Inflammatory macrophage treated with lipopolysaccharide for 4 hours (primary cell): ENCODE measurements around the gene PPM1L.
"Not testable (repeated sequence)": the region's sequence is repeated elsewhere in the genome, so short reads cannot be mapped to it uniquely, and the experiment has no call there.

Experiments
- DNase-seq: peaks from one replicate; pipeline ENCODE4 v3.0.0-alpha.2; 2020

PPM1L gene

DNA sequence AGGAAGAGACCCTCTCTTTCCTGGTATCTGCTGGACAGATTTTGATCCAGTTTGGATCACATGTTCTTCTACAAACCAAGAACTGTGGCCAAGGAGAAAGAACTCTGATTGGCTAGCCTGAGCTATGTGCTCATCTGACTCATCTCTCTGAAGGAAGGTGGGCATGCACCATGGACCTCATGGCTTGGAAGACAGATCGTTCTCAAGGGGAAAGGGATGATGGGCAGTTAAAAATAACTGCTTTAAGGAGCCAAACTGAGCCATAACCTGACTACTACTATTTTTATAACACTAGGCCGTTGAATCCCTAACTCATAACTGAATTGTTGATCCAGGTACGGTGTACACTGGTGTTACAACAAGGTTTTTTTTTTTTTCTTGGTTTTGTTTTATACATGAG is 236.7 kb downstream of the PPM1L start:
- DNase-seq, result no peak

DNA sequence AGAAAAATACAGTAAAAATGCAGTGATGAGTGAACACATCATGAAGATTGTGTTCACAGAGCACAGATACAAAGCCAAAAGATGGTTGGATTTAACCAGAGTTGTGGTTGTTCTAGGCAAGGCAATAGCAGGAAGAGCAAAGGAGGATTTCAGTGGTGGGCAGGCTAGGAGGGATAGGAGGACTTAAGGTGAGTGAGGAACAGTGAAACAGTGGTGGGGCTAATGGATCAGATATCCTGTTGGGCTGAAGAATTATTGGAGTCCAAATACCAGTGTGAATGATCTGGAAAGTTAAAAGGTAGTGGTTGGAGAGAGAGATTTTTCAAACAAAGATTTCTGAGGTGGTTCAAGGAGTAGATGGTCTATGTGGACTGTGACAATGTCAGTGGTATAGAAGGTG is 240.8 kb downstream of the PPM1L start:
- DNase-seq, result no peak

DNA sequence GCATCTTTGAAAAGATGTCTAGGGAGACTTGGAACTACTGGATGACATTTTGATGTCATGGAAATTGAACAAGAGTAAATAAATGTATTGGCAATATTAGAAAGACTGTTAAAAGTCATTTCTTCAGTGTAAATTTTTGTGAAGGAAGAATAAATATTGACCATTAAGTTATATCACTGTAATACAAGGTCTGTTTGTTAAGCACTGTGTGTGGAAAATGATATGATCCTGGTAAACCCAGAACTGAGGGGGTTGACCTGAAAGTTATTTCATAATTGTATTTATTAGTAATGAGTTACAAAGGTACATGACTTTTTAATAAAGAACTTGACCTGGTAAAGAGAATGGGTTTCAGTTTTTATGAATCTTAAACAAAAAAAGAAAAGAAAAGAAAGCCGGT is 242.6 kb downstream of the PPM1L start:
- DNase-seq, result no peak

- DNase-seq, result no peak
These were observed 243.2 kb downstream of the PPM1L start for GRCh38 chr3:160999274-160999673.

GRCh38 chr3:161008086-161008485 is 252.1 kb downstream of the PPM1L start:
- DNase-seq, result no peak

DNA sequence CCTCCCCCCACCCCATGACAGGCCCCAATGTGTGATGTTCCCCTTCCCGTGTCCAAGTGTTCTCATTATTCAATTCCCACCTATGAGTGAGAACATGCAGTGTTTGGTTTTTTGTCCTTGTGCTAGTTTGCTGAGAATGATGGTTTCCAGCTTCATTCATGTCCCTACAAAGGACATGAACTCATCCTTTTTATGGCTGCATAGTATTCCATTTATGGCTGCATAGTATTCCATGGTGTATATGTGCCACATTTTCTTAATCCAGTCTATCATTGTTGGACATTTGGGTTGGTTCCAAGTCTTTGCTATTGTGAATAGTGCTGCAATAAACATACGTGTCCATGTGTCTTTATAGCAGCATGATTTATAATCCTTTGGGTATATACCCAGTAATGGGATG is 254.1 kb downstream of the PPM1L start:
- DNase-seq, result not testable (repeated sequence)

DNA sequence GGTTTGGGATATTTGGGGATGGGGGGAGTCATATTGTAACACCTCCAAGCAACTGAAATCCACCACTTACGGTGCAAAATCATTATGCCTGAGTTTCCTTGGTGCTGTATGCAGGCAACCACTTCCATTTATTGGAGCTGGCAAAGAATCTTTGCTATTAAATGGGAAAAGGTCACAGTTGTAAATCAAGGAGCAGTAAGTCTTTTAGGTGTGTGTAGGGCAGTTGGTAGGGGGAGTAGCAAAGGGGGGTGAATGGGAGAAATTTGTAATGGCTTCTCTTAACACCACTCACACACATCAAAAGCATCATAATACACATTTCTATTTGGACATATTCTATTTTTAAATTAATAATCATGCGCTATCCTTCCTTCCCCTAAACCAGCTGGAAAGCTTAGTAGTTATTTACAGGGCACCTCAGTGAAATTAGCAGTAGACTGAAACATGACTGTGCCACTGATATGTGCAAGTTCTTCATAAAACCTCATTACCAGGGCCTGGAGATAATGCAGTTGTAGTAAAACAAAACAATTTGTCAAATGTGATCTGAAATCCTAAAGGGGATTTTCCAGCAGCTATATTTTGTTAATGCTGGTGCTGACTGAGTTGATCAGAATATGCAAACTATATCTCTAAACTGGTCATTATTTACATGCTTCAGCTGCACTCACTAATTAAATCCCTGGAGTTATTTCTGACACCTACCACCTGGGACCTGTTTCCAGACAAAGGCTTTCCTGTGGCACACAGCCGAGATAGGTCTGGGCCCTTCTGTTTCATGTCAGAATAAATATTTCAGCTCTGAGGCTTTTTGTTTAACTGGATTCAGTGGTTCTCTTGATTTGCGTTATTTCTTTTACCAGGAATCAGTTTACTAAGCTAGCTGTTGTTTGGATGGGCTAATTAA is 259.1 kb downstream of the PPM1L start:
- no peak for DNase-seq

DNA sequence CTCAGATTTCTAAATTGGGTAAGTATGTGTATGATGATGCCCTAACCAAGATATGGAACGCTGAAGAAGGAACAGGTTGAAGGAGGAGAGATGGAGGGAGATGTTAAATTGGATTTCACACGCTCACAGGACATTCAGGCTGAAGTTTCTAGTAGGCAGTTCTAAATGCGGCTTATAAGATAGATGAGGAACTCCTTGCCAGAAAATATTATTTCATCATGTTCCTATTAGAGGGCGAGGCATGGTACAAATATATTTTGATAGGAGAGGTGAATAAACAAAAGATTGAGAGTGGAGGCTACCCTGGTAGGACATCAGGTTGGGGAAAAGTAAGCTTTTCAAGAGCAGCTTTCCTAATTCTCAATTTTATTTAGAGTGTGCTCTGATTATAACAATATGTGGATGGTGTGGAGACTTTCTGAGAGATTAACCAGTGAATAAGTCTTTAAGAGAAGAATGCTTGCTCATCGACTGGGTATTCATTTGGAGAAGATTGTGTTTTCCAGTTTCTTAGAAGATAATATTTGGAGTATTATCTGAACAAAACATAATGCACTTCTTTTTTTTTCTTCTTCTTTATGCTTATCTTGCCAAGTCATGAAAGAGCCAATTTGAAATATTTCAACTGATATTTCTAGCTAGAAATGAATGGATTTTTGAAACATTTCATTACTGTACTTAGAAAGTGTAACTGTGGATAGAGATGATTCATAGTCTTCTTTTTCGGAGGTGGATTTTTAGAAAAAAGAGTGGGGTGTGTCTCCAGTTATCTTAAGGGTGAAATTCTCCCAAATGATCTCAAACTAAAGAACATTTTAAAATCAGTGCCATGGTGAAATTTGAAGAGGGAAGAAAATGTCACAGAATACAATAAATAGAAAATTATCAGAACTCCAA is 260.6 kb downstream of the PPM1L start:
- DNase-seq, result no peak

DNA sequence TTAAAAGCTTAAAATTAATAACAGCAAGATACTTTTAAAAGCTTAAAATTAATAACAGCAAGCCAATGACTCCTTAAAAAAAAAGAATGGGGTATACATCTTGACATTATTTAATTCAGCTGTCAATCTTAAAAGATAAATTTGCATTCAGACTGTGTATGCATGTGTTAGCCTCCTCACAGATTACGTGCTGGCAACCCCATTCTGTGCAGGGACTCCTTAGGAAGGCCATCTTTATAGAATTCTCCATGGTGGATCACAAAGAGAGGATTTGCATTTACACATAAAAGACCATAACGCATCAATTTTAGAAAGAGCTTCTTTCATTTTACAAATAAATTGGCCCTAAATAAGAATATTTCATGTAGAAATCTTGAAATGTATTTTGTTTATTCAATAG is 261.9 kb downstream of the PPM1L start:
- no peak for DNase-seq

- DNase-seq, result peak; percentile 81
These were observed 264.2 kb downstream of the PPM1L start for GRCh38 chr3:161020256-161020655.

DNA sequence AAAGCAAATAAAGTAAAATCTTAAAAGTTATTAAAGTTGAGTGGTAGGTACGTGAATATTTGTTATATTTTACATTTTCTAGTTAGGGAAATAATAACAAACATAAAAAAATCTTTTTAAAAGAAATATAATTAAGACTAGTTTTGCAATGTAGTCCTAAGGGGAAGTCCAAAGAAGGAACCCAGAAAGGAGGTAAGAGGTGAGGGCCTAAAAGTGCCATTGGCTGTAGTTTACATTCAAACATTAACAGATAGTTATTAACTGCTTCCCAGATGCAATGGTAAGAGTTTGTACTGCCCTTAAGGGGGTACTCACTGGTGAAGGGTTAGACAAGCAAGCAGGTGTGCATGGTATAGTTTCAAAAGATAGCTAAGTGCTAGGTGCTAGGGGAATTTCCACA is 269.9 kb downstream of the PPM1L start:
- no peak for DNase-seq

- DNase-seq, result no peak
These were observed 270.8 kb downstream of the PPM1L start for GRCh38 chr3:161026612-161027510.

GRCh38 chr3:161028555-161029153 is 272.6 kb downstream of the PPM1L start:
- DNase-seq, result no peak

DNA sequence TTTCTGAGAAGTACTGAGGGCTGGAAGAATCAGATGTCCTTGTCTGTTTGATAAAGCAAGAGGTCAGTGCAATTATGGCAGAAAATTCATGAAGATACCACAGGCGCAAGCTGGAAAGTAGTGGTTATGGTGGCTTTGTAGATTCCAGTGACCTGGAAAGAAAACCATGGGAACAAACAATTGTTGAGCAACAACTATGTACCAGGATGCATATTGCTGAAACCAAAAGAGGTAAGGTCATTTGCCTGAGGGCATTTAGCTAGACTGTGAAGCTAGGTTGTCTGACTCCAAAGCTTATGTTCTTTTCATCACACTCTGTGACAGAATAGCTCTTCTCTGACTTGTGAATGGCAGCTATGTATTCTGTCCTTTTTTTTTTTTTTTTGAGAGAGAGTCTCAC is 275.1 kb downstream of the PPM1L start:
- no peak for DNase-seq

- DNase-seq, result peak; percentile 85
These were observed 279.0 kb downstream of the PPM1L start for GRCh38 chr3:161034913-161035550.

GRCh38 chr3:161035711-161036110 is 279.7 kb downstream of the PPM1L start:
- peak; percentile 97 for DNase-seq

GRCh38 chr3:161038725-161039124 is 282.7 kb downstream of the PPM1L start:
- DNase-seq, result no peak

DNA sequence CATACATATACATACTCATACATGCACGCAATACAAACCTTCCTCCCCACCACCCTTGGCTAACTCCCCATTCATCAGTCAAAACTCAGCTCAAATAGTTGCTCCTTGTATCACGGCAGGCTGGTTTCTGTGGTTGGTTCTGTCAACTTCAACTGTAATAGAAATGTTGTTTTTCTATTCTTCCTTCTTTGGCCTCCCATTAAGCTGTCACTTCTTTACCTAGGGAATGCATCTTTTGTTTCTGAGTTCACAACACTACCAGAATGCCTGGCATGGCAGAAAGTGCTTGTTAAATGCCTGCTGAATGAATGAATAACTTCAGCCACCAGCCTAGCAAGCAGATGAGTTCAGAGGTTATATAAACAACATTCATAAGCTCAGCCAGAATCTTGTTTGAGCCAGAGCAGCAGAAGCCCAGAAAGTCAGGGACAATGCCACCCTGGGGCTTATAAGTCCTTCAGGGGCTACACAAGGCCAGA is 286.0 kb downstream of the PPM1L start:
- DNase-seq, result no peak

DNA sequence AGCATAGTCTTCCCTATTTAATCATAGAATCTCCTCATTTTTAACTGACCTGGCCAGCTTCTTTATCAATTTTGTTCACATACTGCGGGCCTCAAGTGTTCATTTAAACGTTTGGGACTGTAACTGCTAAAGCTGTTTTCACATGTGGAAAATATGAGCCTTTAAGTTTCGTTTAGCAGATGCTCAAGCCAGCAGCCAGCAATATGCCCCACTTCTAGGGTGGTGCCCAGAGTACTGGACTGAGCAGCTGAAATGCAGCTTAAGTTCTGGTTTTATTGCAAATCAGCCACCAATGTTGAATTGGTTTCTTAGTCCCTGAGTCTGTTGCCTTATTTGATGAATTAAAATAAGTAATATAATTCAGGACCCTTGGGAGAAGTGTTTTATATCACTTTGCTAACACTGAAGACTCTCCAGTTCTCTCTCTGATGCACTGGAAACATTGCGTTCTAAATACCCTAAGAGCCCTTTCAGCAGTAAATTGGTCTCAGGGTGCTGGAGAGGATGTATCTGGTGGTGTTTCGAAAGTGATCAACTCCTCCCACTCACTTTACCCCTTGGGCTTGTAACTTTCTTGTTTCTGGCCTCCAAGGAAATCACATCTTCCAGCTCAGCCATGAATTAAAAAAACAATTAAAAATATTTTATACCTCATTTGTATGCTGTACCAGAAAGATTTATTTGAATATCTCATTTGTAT is 287.5 kb downstream of the PPM1L start:
- DNase-seq, result no peak

DNA sequence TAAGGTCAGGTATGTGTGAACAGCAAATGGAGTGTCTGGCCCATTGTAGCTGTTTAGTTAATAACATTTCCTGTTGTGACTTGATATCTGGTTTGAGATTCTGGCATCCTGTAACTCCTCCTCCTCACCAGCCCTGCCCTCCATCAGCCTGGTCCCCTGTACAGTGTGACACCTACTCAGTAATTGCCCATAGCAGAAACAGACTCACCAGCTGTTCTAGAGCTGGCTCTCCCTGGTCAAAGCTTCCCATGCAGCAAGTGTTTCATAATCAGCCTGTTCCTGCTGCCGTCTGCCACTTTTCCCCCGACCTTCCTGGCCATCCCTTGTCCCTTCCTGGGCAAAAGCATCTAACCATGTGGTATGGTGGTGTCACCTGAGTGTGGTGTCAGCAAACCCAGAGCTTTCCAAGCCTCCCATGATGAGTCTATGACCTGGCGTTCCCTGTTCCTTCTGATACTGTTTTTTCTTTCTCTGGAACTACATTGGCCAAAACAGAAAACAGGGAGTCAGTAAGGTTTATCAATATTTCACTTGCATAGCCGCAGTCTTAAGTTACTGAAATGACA is 293.7 kb downstream of the PPM1L start:
- no peak for DNase-seq

DNA sequence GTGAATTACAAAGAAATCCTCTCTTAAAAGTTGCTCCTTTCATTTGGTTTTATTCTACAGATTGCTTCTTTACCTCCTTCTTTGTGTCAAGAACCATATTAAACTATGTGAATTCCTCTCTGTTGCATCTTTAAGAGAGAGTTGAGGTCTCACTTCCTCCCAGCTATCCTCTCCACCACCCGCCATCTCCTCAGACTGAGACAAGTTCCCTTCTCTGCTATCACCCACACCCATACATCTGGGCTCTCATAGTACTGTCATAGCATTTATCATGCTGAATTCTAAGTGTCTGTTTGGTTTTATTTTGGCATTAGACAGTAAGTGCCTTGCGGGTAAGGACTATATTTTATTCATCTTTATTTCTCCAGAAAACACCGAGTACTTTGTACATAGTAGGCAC is 294.9 kb downstream of the PPM1L start:
- peak; percentile 16 for DNase-seq
